HCT116 (cell line): ENCODE measurements around the gene GRK5. TPM values are rescaled to one million over a fixed set of nuclear protein-coding genes. Genes with fewer than 3 reads are reported as not detected.

Experiments
- ATAC-seq: fragments of 200-7000 bp; cut with Tn5 transposase; 2 replicates; pipeline ENCODE4 v1.9.1; 2020; ENCODE audit warnings: mild to moderate bottlenecking, moderate library complexity
- BruUV-seq: library from RNA; stranded (reverse); fragments of 400-500 nt; replicated peaks from 2 replicates; lab custom pipeline; 2021; lab: Mats Ljungman, UMichigan
- CTCF ChIA-PET: fragments of 300-600 bp; sonication (Branson Sonifier 250); formaldehyde crosslinking; loops from one replicate; lab custom pipeline; 2021; ENCODE audit warnings: antibody characterized with exemption; lab: Charles Lee
- POLR2A ChIA-PET: fragments of 300-600, 350-600 bp; sonication (Branson Sonifier 250); formaldehyde crosslinking; loops from one replicate; lab custom pipeline; 2021; ENCODE audit warnings: antibody characterized with exemption; lab: Charles Lee
- RAD21 ChIA-PET, 2 experiments: fragments of 300-600 bp; sonication (Branson Sonifier 250); formaldehyde crosslinking; loops; one replicate each; lab custom pipeline; 2023; ENCODE audit warnings: low total read pairs in 2 of 2; ENCODE audit not compliant: uncharacterized antibody in 2 of 2, unreplicated experiment in 2 of 2, low non-redundant PET in 1 of 2; lab: Charles Lee
- DNase-seq: peaks from one replicate; pipeline ENCODE4 v3.0.0-alpha.2; 2010; ENCODE audit warnings: low read depth, low spot score
- H2AFZ ChIP-seq: fragments of 200-600 bp; shearing (Covaris generic), sonication (generic); 2 replicates; pipeline ENCODE4 v1.6.1; 2017; ENCODE audit warnings: low read depth, mixed run types, mixed read lengths, antibody characterized with exemption, low read length; ENCODE audit not compliant: poor library complexity, severe bottlenecking
- H3K27ac ChIP-seq: 2 replicates; pipeline ENCODE4 v1.5.1; 2012; ENCODE audit warnings: low read depth, low read length
- H3K27me3 ChIP-seq: fragments of 200-600 bp; sonication (generic); 2 replicates; pipeline ENCODE4 v1.6.1; 2016; ENCODE audit warnings: mixed run types, low read length, mixed read lengths; ENCODE audit not compliant: insufficient read depth
- H3K36me3 ChIP-seq, 2 experiments: fragments of 200-500 bp in 1 of 2; fragments of 200-600 bp in 1 of 2; sonication (Bioruptor generic) in 1 of 2; sonication (generic) in 1 of 2; 2 replicates each; pipeline versions ENCODE4 v1.5.1 to v1.6.1; 2014 to 2016; ENCODE audit warnings: low read length in 2 of 2, inconsistent platforms in 1 of 2, mixed read lengths in 1 of 2, mixed run types in 1 of 2; ENCODE audit not compliant: insufficient read depth in 2 of 2, control insufficient read depth in 1 of 2
- H3K4me1 ChIP-seq, 2 experiments: fragments of 200-600 bp in 1 of 2; sonication (generic) in 1 of 2; 2 replicates each; pipeline versions ENCODE4 v1.5.1 to v1.6.1; 2012 to 2017; ENCODE audit warnings: low read length in 2 of 2, inconsistent platforms in 1 of 2, mild to moderate bottlenecking in 1 of 2, mixed read lengths in 1 of 2, mixed run types in 1 of 2, moderate library complexity in 1 of 2; ENCODE audit not compliant: insufficient read depth in 2 of 2, control insufficient read depth in 1 of 2
- H3K4me2 ChIP-seq: fragments of 200-600 bp; sonication (generic); 2 replicates; pipeline ENCODE4 v1.6.1; 2017; ENCODE audit warnings: mixed run types, low read length, mixed read lengths
- H3K4me3 ChIP-seq, 2 experiments: fragments of 200-600 bp in 1 of 2; sonication (generic) in 1 of 2; replicated peaks in 1 of 2; 2 replicates each; pipeline ENCODE4 v1.5.1; 2011 to 2016; ENCODE audit warnings: low read length in 2 of 2, control low read depth in 1 of 2, low read depth in 1 of 2, mild to moderate bottlenecking in 1 of 2, mixed read lengths in 1 of 2, mixed run types in 1 of 2
- H3K79me2 ChIP-seq: fragments of 200-600 bp; sonication (generic); 2 replicates; pipeline ENCODE4 v1.6.1; 2017; ENCODE audit warnings: mild to moderate bottlenecking, mixed run types, low read length, moderate library complexity, mixed read lengths; ENCODE audit not compliant: insufficient read depth
- H3K9ac ChIP-seq: fragments of 200-600 bp; sonication (generic); 2 replicates; pipeline ENCODE4 v1.6.1; 2016; ENCODE audit warnings: low read length, mixed read lengths
- H3K9me2 ChIP-seq: fragments of 200-600 bp; sonication (generic), shearing (Covaris generic); 2 replicates; pipeline ENCODE4 v1.6.1; 2017; ENCODE audit warnings: mixed run types, mild to moderate bottlenecking, moderate library complexity; ENCODE audit not compliant: insufficient read depth
- H3K9me3 ChIP-seq, 2 experiments: fragments of 200-500 bp in 1 of 2; fragments of 200-600 bp in 1 of 2; sonication (Bioruptor generic) in 1 of 2; sonication (generic) in 1 of 2; 2 replicates each; pipeline ENCODE4 v1.6.1; 2014 to 2017; ENCODE audit warnings: low read length in 2 of 2, mixed read lengths in 2 of 2, inconsistent platforms in 1 of 2, low read depth in 1 of 2, mild to moderate bottlenecking in 1 of 2, mixed run types in 1 of 2, moderate library complexity in 1 of 2; ENCODE audit not compliant: control insufficient read depth in 1 of 2, insufficient read depth in 1 of 2
- H4K20me1 ChIP-seq: fragments of 200-600 bp; sonication (generic), shearing (Covaris generic); 2 replicates; pipeline ENCODE4 v1.6.1; 2017; ENCODE audit warnings: mixed run types, mild to moderate bottlenecking, moderate library complexity; ENCODE audit not compliant: insufficient read depth
- CBX3 ChIP-seq: IDR thresholded peaks from 2 replicates; pipeline ENCODE4 v1.6.1; 2012; ENCODE audit warnings: low read depth
- CEBPB ChIP-seq: IDR thresholded peaks from 2 replicates; pipeline ENCODE4 v1.6.1; 2012; ENCODE audit warnings: low read depth
- EGR1 ChIP-seq: IDR thresholded peaks from 2 replicates; pipeline ENCODE4 v1.6.1; 2012; ENCODE audit warnings: low read depth
- ELF1 ChIP-seq: IDR thresholded peaks from 2 replicates; pipeline ENCODE4 v1.6.1; 2012; ENCODE audit warnings: low read depth, borderline replicate concordance
- EZH2 ChIP-seq: fragments of 200-600 bp; sonication (generic); IDR thresholded peaks from 2 replicates; pipeline ENCODE4 v1.6.1; 2017; ENCODE audit warnings: antibody characterized with exemption, mixed run types
- JUND ChIP-seq: IDR thresholded peaks from 2 replicates; pipeline ENCODE4 v1.6.1; 2012
- MAX ChIP-seq: IDR thresholded peaks from 2 replicates; pipeline ENCODE4 v1.6.1; 2012
- POLR2A ChIP-seq: IDR thresholded peaks from 2 replicates; pipeline ENCODE4 v1.7.0; 2011; ENCODE audit warnings: borderline replicate concordance; ENCODE audit not compliant: insufficient read depth, insufficient read length; ENCODE audit errors: extremely low read depth
- POLR2AphosphoS5 ChIP-seq: IDR thresholded peaks from 2 replicates; pipeline ENCODE4 v1.6.1; 2011; ENCODE audit warnings: mild to moderate bottlenecking, low read depth, low read length, moderate library complexity
- RAD21 ChIP-seq: IDR thresholded peaks from 2 replicates; pipeline ENCODE4 v1.6.1; 2012; ENCODE audit warnings: low read depth, mild to moderate bottlenecking
- SIN3A ChIP-seq: IDR thresholded peaks from 2 replicates; pipeline ENCODE4 v1.6.1; 2012; ENCODE audit warnings: low read depth
- SP1 ChIP-seq: IDR thresholded peaks from 2 replicates; pipeline ENCODE4 v1.6.1; 2012; ENCODE audit warnings: low read depth
- SRF ChIP-seq: IDR thresholded peaks from 2 replicates; pipeline ENCODE4 v1.6.1; 2012; ENCODE audit warnings: low read depth
- TCF7L2 ChIP-seq: IDR thresholded peaks from 2 replicates; pipeline ENCODE4 v1.7.0; 2011; ENCODE audit warnings: borderline replicate concordance, inconsistent platforms; ENCODE audit not compliant: insufficient read depth, insufficient read length; ENCODE audit errors: extremely low read depth
- ZFX ChIP-seq: fragments of 450-650 bp; IDR thresholded peaks from 2 replicates; pipeline ENCODE4 v1.6.1; 2017
- ZNF274 ChIP-seq: fragments of 200-500 bp; sonication (Bioruptor generic); IDR thresholded peaks from 2 replicates; pipeline ENCODE4 v1.6.1; 2014; ENCODE audit warnings: mild to moderate bottlenecking, low read depth, low read length, inconsistent platforms
- intact Hi-C: fragments of 100-400 bp; cut with micrococcal nuclease; formaldehyde crosslinking; loops from 2 replicates; pipeline ENCODE4 v1.10.0; 2022
- total RNA-seq: library from RNA; stranded (reverse); gene quantifications from one replicate; pipeline ENCODE4 v1.2.1, GENCODE V29; 2021; ENCODE audit not compliant: unreplicated experiment
- TF ChIP-seq, protein P1 (sequence below): IDR thresholded peaks from 2 replicates; pipeline ENCODE4 v1.6.1; 2011; ENCODE audit warnings: mild to moderate bottlenecking, low read length, moderate library complexity; ENCODE audit not compliant: insufficient replicate concordance; ENCODE audit errors: extremely low read depth
- TF ChIP-seq, protein P2 (sequence below), 3 experiments: fragments of 200-600 bp in 1 of 3; sonication (generic) in 1 of 3; IDR thresholded peaks in 2 of 3; conservative IDR thresholded peaks in 1 of 3; 2 replicates each; pipeline ENCODE4 v1.5.1; 2012 to 2017; ENCODE audit warnings: low read depth in 2 of 3, low read length in 2 of 3, antibody characterized with exemption in 1 of 3, borderline replicate concordance in 1 of 3, control low read depth in 1 of 3, mild to moderate bottlenecking in 1 of 3, mixed read lengths in 1 of 3, mixed run types in 1 of 3, moderate library complexity in 1 of 3; ENCODE audit not compliant: insufficient read depth in 1 of 3

The GRK5 gene
- total RNA-seq, 1 experiment from 2014 or later = 7.3 TPM

GRCh38 chr10:119404719-119405519 lies 197.5 kb downstream of the GRK5 start:
- Histone ChIP-seq H3K4me3 (no peak overlapping the region), H3K27me3 (no peaks in the 10 kb centered on the region), H3K9me3 (no peaks in the 10 kb centered on the region), H3K36me3 (no peaks in the 10 kb centered on the region), H3K27ac (no peak overlapping the region), H3K4me1 (peaks cover 8 to 15% of the 10 kb centered on the region in 2 experiments; a peak in 3 of 4 replicates), H3K79me2 (no peaks in the 10 kb centered on the region), H4K20me1 (no peaks in the 10 kb centered on the region), H2AFZ (no peak overlapping the region), H3K9me2 (no peaks in the 10 kb centered on the region), H3K4me2 (no peak overlapping the region), H3K9ac (no peak overlapping the region)
- ChIA-PET POLR2A (no interaction called here), CTCF (no interaction called here), RAD21 (no interaction called here)
- BruUV-seq = no TSS peak
- intact Hi-C loops = no loop called here
- DNase-seq (no peak), ATAC-seq (no peak)
- TF ChIP-seq EZH2 (no peak), CBX3 (no peak), RAD21 (no peak), POLR2AphosphoS5 (no peak), SRF (no peak), SP1 (no peak), ZNF274 (no peak), POLR2A (no peak), TCF7L2 (no peak), MAX (no peak)

DNA sequence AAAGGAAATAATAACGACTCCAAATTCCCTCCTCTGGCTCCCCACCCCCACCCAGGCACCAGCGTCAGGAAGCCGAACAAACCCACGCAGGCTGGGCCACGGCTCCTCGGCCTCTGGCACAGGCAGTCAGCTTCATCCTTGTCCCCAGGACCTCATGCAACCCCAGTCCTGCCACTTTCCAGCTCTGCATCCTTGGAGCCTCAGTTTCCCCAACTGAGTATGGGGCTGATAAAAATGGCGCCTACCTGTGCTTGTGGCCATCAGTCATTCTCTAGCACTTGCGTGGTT lies 198.1 kb downstream of the GRK5 start:
- BruUV-seq = no TSS peak
- Histone ChIP-seq H3K4me3 (no peak overlapping the region), H2AFZ (no peak overlapping the region), H3K4me2 (no peak overlapping the region), H3K4me1 (peaks cover 8 to 15% of the 10 kb centered on the region in 2 experiments; a peak in 3 of 4 replicates), H3K36me3 (no peaks in the 10 kb centered on the region), H3K79me2 (no peaks in the 10 kb centered on the region), H3K9me2 (no peaks in the 10 kb centered on the region), H3K9ac (no peak overlapping the region), H4K20me1 (no peaks in the 10 kb centered on the region), H3K27me3 (no peaks in the 10 kb centered on the region), H3K9me3 (no peaks in the 10 kb centered on the region), H3K27ac (no peak overlapping the region)
- intact Hi-C loops = no loop called here
- DNase-seq (no peak), ATAC-seq (no peak)
- TF ChIP-seq SRF (no peak), EZH2 (no peak), CEBPB (no peak), EGR1 (no peak), POLR2AphosphoS5 (no peak), ZFX (no peak), SP1 (no peak), ELF1 (no peak), CBX3 (no peak), SIN3A (no peak), RAD21 (no peak), JUND (no peak)
- TF ChIP-seq, protein P1, sequence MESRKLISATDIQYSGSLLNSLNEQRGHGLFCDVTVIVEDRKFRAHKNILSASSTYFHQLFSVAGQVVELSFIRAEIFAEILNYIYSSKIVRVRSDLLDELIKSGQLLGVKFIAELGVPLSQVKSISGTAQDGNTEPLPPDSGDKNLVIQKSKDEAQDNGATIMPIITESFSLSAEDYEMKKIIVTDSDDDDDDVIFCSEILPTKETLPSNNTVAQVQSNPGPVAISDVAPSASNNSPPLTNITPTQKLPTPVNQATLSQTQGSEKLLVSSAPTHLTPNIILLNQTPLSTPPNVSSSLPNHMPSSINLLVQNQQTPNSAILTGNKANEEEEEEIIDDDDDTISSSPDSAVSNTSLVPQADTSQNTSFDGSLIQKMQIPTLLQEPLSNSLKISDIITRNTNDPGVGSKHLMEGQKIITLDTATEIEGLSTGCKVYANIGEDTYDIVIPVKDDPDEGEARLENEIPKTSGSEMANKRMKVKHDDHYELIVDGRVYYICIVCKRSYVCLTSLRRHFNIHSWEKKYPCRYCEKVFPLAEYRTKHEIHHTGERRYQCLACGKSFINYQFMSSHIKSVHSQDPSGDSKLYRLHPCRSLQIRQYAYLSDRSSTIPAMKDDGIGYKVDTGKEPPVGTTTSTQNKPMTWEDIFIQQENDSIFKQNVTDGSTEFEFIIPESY = no peak
- TF ChIP-seq, protein P2, sequence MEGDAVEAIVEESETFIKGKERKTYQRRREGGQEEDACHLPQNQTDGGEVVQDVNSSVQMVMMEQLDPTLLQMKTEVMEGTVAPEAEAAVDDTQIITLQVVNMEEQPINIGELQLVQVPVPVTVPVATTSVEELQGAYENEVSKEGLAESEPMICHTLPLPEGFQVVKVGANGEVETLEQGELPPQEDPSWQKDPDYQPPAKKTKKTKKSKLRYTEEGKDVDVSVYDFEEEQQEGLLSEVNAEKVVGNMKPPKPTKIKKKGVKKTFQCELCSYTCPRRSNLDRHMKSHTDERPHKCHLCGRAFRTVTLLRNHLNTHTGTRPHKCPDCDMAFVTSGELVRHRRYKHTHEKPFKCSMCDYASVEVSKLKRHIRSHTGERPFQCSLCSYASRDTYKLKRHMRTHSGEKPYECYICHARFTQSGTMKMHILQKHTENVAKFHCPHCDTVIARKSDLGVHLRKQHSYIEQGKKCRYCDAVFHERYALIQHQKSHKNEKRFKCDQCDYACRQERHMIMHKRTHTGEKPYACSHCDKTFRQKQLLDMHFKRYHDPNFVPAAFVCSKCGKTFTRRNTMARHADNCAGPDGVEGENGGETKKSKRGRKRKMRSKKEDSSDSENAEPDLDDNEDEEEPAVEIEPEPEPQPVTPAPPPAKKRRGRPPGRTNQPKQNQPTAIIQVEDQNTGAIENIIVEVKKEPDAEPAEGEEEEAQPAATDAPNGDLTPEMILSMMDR (IDR thresholded peaks at IDR 0.05 in 2 of 3, conservative IDR thresholded peaks at IDR 0.05 in 1 of 3; ENCODE audit: borderline replicate concordance in 1 of 3, insufficient read depth in 1 of 3, low read depth in 2 of 3, low read length in 2 of 3) = no peak
- ChIA-PET CTCF (no interaction called here), RAD21 (no interaction called here), POLR2A (no interaction called here)
